A172 (cell line): ENCODE measurements around the gene CHRNB2. TPM values are rescaled to one million over a fixed set of nuclear protein-coding genes. Genes with fewer than 3 reads are reported as not detected.

Source experiments
- DNase-seq: peaks from one replicate; pipeline ENCODE4 v3.0.0-alpha.2; 2015; ENCODE audit warnings: low spot score
- total RNA-seq: library from RNA; depleted of rRNA; stranded (reverse); fragments of >200 nt; shearing (Covaris generic); gene quantifications from 2 replicates; pipeline ENCODE4 v1.2.3, GENCODE V29; 2014

The CHRNB2 gene
- total RNA-seq, 1 experiment from 2014 or later, result not detected

DNA sequence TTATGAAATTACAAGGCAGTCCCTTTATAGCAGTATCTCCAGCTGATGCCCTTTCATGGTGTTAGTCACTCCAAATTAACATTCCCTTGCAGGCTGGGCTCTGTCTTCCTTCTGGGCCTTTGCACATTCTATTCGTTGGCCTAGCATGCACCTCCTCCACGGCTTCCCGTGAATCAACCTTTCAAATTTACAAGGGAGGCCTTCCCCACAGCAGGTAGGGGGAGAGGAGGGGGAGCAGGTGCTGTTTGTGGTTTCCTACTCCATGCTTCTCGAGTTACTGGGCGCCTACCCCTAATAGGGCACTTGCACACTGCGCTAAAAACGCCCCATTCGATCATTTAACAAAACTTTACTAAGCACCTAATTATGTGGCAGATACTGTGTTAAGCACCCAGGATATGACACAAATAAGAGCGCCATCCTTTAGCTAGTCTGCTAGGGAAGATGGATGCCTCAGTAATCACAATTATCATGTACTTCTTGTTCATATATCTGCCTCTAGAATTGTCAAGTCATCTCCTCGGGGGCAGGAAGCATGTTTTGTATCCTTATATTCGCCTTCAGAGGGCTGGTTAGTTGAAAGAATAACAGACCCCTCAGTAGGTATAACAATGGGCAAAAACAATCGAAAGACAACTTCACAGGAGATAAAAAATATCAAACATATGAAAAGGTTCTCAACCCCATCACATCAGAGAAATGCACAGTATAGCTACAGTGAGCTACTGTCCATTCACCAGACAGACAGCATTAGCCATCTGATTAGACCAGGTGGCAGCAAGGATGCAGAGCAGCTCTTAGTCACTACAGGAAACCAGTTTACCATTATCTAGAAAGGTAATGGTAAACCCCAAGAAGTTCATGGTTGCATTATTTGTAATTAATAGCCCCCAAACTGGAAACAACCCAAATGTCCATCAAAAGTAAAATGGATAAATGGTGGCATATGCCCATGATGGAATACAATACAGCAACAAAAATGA is 42.1 kb downstream of the CHRNB2 start:
- DNase-seq, result peak; percentile 52

DNA sequence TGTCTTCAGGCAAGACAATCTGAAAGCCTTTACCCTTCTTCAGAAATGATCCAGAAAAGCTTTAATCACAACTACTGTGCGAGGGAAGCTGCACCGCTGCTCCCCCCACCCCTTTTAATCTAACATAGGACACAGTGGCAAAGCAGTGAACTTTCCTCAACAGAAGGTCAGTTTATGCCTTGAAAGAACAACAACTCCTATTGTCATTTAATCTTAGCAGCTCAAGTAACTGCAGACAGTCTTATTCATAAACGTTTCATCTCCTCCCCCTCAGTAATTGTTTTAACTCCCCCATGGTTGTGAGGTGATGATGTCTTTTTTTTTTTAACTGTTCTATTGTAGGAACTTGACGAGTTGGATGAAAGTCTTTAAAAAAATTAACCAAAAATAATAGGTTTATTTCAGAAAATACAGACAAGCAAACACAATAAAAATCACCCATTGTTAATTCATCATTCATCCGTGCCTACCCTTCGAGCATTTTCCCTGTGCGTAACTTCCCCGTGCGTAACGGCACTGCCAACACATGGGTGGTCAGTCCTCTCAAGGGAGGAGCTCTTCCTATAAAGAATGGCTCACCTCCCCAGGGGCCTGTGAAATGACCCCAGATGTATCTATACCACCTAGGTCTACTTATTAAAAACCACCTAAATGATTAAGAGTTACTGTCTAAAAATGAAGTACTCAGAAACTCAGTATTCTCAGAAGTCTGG is 43.7 kb downstream of the CHRNB2 start:
- no peak for DNase-seq

DNA sequence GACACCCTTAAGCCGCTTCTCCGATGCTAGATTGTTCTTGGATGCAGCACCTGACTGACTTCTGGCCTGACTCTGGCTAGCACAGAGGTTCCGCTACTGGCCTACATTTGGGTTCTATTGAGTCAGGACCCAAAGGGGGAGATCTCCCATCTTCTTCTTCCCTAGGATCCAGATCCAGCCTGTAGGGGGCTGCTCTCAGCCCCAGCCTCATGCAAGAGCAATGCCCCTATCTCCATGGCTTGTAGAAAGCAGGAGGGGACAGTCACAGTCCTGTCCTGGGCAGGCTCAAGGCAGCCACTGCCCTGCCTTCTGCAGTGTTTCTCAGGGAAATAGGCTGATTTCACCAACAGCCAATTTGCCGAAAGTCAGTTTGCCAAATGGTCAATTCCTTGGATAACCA is 46.7 kb downstream of the CHRNB2 start:
- DNase-seq, result no peak

DNA sequence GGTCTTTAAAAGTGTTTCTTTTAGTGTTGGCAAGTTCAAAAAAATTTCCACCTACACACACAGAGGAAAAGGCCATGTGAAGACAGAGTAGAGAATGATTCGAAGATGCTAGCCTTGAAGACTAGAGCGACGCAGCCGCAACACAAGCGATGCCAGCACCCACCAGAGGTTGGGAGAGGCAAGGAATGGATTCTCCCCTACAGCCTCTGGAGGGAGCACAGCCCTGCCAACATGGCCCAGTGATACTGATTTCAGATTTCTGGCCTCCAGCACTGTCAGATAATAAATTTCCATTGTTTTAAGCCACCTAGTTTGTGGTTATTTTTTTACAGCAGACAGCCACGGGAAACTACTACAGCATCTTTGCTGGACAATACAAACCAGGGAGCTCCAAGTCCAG is 47.3 kb downstream of the CHRNB2 start:
- DNase-seq, result no peak

- DNase-seq, result no peak
Measured at GRCh38 chr1:154615411-154615810, 47.8 kb downstream of the CHRNB2 start.

- peak; percentile 75 for DNase-seq
Measured at GRCh38 chr1:154616659-154617345, 49.2 kb downstream of the CHRNB2 start.

- DNase-seq, result no peak
Measured at GRCh38 chr1:154619181-154619948, 51.8 kb downstream of the CHRNB2 start.

DNA sequence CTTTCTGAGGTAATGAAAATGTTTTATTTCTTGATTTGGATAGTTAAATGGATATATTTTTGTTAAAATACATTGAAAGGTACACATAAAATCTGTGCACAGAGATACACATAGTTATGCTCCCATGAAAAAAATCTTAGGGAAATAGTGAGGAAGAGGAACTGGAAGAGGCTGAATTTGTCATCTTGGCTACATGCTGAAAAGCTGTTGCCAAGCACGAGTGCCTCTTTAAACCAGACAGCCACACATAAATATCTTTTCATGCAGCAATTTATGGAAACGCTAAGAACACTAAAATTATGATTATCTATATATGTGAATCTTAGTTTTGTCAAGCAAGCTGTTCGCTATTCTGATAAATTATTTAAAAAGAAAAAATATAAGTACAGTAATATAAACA is 53.2 kb downstream of the CHRNB2 start:
- no peak for DNase-seq

DNA sequence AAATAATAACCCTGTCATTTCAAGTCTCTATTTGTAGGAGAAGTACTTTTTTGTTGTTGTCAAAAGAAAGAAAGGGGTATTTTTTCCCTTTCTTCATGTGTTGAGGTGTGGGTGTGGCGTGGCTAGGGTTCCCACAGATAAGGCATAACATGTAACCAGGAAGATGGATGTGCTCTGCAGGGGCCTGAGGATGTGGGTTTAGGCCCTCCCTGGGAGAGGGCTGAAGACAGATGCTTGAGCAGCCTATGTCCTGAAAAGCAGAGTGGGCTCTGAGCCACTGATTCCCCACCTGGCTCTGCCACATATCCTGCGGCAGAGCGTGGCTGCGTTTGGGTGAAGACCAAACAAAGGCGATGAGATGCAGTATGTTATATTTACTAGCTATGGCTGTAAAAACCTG is 54.3 kb downstream of the CHRNB2 start:
- DNase-seq, result no peak

GRCh38 chr1:154622503-154623039 is 55.0 kb downstream of the CHRNB2 start:
- DNase-seq, result no peak

DNA sequence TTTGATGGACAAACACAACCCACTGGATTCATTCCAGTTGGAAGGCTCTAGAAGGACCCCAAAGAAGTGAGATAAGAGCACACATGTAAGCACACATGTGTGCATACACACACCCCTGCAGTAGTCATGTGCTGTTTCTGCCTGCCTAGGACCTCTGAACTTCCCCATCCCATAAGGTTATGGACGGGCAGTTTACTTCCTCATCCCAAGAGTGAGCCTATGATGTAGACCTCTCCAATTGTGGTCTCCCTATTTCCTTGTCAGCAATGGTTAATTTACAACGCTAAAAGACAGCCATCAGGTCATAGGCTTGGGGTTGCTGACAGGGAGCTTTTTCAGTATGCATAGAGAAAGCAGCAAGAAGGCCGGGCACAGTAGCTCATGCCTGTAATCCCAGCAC is 55.8 kb downstream of the CHRNB2 start:
- DNase-seq, result no peak

- DNase-seq, result no peak
Measured at GRCh38 chr1:154624746-154625643, 57.4 kb downstream of the CHRNB2 start.

DNA sequence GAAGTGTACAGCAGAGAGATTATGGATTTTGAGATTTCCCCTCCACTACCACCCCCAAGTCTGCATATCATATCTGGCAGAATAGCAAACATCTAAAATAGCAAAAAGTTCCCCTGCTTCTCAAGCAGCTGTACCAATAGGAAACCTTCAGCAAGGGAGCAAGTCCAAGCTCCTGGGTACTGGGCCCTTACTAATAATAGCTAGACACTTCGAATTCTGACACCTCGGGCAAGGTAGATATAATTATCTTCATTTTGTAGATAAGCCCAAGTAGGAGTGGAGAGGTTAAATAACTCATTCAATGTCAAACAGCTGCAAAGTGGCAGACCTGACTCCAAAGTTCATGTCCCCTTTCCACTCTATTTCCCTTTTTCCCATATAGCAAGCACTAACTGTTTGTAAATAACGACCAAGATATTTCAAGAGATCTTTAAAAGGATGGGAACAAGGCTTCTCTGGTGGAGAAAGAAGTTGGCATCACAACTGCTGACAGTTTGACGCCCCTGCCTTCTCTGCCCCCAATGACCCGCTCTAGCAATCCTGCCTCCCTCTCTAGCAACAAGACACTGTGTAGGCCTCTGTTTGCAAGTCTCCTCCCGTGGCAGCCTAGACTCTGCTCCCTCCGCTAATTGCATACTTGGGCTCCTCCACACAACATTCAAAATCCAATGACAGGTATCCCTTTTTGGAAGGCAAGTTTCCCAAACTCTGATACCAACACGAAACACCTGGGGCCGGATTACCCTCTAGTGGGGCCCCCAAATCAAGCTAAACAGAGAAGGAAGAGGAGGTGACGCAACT is 59.1 kb downstream of the CHRNB2 start:
- DNase-seq, result no peak

DNA sequence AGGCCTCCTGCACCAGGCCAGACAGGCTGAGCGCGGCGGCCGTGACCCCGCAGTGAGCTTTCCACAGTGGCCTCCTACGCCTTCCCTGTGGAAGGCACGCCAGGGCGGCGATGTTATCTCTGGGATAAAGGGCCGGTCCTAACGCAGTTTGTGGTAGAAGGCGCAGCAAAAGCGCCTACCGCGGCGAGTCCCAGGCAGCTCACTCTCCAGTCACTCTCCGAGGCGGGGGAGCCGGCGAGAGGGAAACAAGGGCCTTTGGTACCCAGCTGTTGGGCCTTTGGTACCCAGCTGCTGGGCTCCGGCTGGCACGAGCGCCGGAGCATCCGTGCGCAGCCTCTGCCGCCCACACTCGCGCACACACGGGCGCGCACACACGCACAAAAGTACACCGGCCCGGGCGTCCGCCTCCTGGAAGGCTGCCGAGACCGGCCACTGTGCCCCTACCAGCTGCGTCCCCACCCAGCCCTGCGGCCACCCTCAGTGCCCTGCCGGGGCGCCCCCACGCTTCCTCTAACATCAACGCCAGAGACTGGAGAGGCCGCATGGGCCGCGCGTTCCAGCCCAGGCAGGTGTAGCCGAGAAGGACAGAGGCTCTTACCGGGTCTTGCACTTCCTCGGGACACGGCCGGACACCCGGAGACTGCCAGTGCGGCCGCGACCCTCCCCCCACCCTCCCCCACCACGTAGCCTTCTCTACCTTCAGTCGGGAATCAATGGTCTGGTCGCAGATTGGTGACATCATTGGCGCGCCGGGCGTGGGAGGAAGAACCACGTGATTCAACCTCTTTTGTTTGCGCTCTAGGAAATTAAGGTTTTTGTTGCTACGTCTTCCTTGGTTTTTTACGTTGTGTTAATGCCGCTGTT is 59.9 kb downstream of the CHRNB2 start:
- DNase-seq, result peak; percentile 86

GRCh38 chr1:154628121-154628405 is 60.5 kb downstream of the CHRNB2 start:
- no peak for DNase-seq

- peak; percentile 57 for DNase-seq
Measured at GRCh38 chr1:154629061-154629674, 61.6 kb downstream of the CHRNB2 start.
